MV-4-11 (cell line): Measurements from ENCODE around the gene SYNPR.
"Not testable (repeated sequence)": the region's sequence is repeated elsewhere in the genome, so short reads cannot be mapped to it uniquely, and the experiment has no call there.

Experiments
- DNase-seq: peaks from one replicate; lab custom pipeline; 2025; lab: John Stamatoyannopoulos, UW

The SYNPR gene

GRCh38 chr3:63631670-63632069 is 353.6 kb downstream of the SYNPR start:
- no peak for DNase-seq

GRCh38 chr3:63635186-63635585 is 357.1 kb downstream of the SYNPR start:
- DNase-seq: no peak

GRCh38 chr3:63639806-63640205 is 361.7 kb downstream of the SYNPR start:
- no peak for DNase-seq

- no peak for DNase-seq
Measured at GRCh38 chr3:63642488-63642887, 364.4 kb downstream of the SYNPR start.

- DNase-seq: no peak
Measured at GRCh38 chr3:63644212-63644797, 366.2 kb downstream of the SYNPR start.

- DNase-seq: not testable (repeated sequence)
Measured at GRCh38 chr3:63644928-63645781, 367.0 kb downstream of the SYNPR start.

- DNase-seq: no peak
Measured at GRCh38 chr3:63652066-63652725, 374.1 kb downstream of the SYNPR start, which contains the start of gene SNTN. Gene SNTN (plus strand): TSS chr3:63652675. CDS start chr3:63652688, 13 bp downstream.

- no peak for DNase-seq
Measured at GRCh38 chr3:63654211-63654610, 376.1 kb downstream of the SYNPR start.

GRCh38 chr3:63654931-63655330 is 376.8 kb downstream of the SYNPR start:
- no peak for DNase-seq

- DNase-seq: no peak
Measured at GRCh38 chr3:63655519-63655918, 377.4 kb downstream of the SYNPR start.

- no peak for DNase-seq
Measured at GRCh38 chr3:63656786-63657185, 378.7 kb downstream of the SYNPR start.

- DNase-seq: peak; percentile 31
Measured at GRCh38 chr3:63661242-63661641, 383.1 kb downstream of the SYNPR start.

GRCh38 chr3:63662011-63662410 is 383.9 kb downstream of the SYNPR start:
- DNase-seq: no peak

- DNase-seq: no peak
Measured at GRCh38 chr3:63662500-63662899, 384.4 kb downstream of the SYNPR start.
